SU-DHL-6 (cell line): Measurements from ENCODE around the gene DAPL1.
A peak's percentile ranks its signal among the peaks of the same experiment; 100 is the strongest.

Source experiments
- EZH2phosphoT487 ChIP-seq: fragments of 200-600 bp; sonication (generic), shearing (Covaris generic); conservative IDR thresholded peaks from 2 replicates; pipeline ENCODE4 v1.6.1; 2018; ENCODE audit warnings: mild to moderate bottlenecking, antibody characterized with exemption, low read length, moderate library complexity, mixed read lengths
- TF ChIP-seq, protein P1 (sequence below): fragments of 200-600 bp; sonication (generic); IDR thresholded peaks from one replicate; pipeline ENCODE4 v1.5.1; 2017; ENCODE audit warnings: antibody characterized with exemption, mild to moderate bottlenecking, low read length, moderate library complexity; ENCODE audit not compliant: insufficient read depth, poor library complexity, severe bottlenecking

DNA sequence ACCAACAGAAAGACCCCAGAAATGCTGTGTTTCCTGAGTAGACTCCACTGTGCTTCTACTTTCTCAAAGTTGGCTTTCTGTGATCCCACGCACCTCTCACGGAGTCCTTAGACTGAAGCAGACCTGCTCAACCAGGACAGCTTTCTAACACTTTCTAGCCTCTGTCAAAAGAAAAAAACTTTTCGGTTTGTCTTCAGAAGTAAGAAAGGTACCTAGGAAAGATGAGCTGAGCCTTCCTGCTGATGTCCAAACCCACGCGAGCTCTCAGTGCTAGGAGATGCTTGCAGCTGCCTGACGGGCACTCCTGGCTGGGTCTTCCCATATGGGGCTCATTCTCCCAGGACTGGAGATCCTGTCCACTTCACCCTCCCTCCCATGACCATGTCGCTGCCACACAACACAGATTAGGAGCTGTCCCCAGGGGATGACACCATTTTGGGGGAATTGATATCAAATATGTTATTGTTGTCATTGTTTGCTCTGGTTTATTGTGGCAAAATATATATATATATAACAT, 49.2 kb upstream of the DAPL1 start:
- TF ChIP-seq, protein P1, sequence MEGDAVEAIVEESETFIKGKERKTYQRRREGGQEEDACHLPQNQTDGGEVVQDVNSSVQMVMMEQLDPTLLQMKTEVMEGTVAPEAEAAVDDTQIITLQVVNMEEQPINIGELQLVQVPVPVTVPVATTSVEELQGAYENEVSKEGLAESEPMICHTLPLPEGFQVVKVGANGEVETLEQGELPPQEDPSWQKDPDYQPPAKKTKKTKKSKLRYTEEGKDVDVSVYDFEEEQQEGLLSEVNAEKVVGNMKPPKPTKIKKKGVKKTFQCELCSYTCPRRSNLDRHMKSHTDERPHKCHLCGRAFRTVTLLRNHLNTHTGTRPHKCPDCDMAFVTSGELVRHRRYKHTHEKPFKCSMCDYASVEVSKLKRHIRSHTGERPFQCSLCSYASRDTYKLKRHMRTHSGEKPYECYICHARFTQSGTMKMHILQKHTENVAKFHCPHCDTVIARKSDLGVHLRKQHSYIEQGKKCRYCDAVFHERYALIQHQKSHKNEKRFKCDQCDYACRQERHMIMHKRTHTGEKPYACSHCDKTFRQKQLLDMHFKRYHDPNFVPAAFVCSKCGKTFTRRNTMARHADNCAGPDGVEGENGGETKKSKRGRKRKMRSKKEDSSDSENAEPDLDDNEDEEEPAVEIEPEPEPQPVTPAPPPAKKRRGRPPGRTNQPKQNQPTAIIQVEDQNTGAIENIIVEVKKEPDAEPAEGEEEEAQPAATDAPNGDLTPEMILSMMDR = peak; percentile 17
- TF ChIP-seq EZH2phosphoT487 = no peak
